Measurements from ENCODE around the gene ARMCX1. TPM values are rescaled to one million over a fixed set of nuclear protein-coding genes. Genes with fewer than 3 reads are reported as not detected.
A peak's percentile ranks its signal among the peaks of the same experiment; 100 is the strongest.
"Not testable (repeated sequence)": the region's sequence is repeated elsewhere in the genome, so short reads cannot be mapped to it uniquely, and the experiment has no call there.

ARMCX1 gene
- total RNA-seq, 1 donor from 2014 or later = 18.3 TPM

GRCh38 chrX:101551380-101551767 is 1.0 kb downstream of the ARMCX1 start:
- no peak for TF ChIP-seq CTCF (conservative IDR thresholded peaks at IDR 0.05; ENCODE audit: low read depth, low read length)
- DNase-seq (ENCODE audit: low read depth) = no peak
- H3K4me3 ChIP-seq (ENCODE audit: low read depth, low read length) = peak overlapping the region; percentile 74

- no peak for TF ChIP-seq CTCF (conservative IDR thresholded peaks at IDR 0.05; ENCODE audit: low read depth, low read length)
- no peak overlapping the region for H3K4me3 ChIP-seq (ENCODE audit: low read depth, low read length)
- DNase-seq (ENCODE audit: low read depth) = no peak
Observed at GRCh38 chrX:101552714-101553113, 2.4 kb downstream of the ARMCX1 start.

GRCh38 chrX:101564651-101565050 is 14.3 kb downstream of the ARMCX1 start:
- TF ChIP-seq CTCF (conservative IDR thresholded peaks at IDR 0.05; ENCODE audit: low read depth, low read length) = no peak
- H3K4me3 ChIP-seq (ENCODE audit: low read depth, low read length) = no peak overlapping the region
- DNase-seq (ENCODE audit: low read depth) = no peak

GRCh38 chrX:101595739-101596419 is 45.5 kb downstream of the ARMCX1 start:
- peak; percentile 12 for DNase-seq (ENCODE audit: low read depth)
- no peak overlapping the region for H3K4me3 ChIP-seq (ENCODE audit: low read depth, low read length)

GRCh38 chrX:101599592-101599991 is 49.2 kb downstream of the ARMCX1 start:
- DNase-seq (ENCODE audit: low read depth); H3K4me3 ChIP-seq (ENCODE audit: low read depth, low read length): not testable (repeated sequence)

More at GRCh38 chrX:101595739-101596419, 45.5 kb downstream of the ARMCX1 start:
- peak; percentile 68 for TF ChIP-seq CTCF (conservative IDR thresholded peaks at IDR 0.05; ENCODE audit: low read depth, low read length)

- no peak for TF ChIP-seq CTCF (conservative IDR thresholded peaks at IDR 0.05; ENCODE audit: low read depth, low read length)
- no peak overlapping the region for H3K4me3 ChIP-seq (ENCODE audit: low read depth, low read length)
- no peak for DNase-seq (ENCODE audit: low read depth)
Observed at GRCh38 chrX:101602077-101602476, 51.7 kb downstream of the ARMCX1 start.

Other genes starting within 250 kb of the ARMCX1 start
- gene TIMM8A, start 201.8 kb upstream of the ARMCX1 start, total RNA-seq = 3.6 and 12.2 TPM in 2 replicates
- 0.14 TPM in 1 of 2 replicates, not detected in the other for gene BTK, start 164.4 kb upstream of the ARMCX1 start, total RNA-seq
- 507 and 845 TPM in 2 replicates for gene RPL36A, start 159.5 kb upstream of the ARMCX1 start, total RNA-seq
- 53.3 and 61.6 TPM in 2 replicates for gene GLA, start 142.6 kb upstream of the ARMCX1 start, total RNA-seq
- 47.2 and 67.8 TPM in 2 replicates for gene HNRNPH2, start 142.3 kb upstream of the ARMCX1 start, total RNA-seq
- gene ARMCX4, start 65.1 kb upstream of the ARMCX1 start, total RNA-seq = 0.65 and 1.6 TPM in 2 replicates
- gene ARMCX6, start 67.5 kb downstream of the ARMCX1 start, total RNA-seq = 14.4 and 20.5 TPM in 2 replicates
- gene ARMCX3, start 72.6 kb downstream of the ARMCX1 start, total RNA-seq = 20.3 and 22.7 TPM in 2 replicates
- gene ARMCX2, start 109.3 kb downstream of the ARMCX1 start, total RNA-seq = 20.9 and 29.4 TPM in 2 replicates

All from epithelial cell of proximal tubule (primary cell).